GM04503 (cell line): ENCODE data around the gene MAP3K20.
A peak's percentile ranks its signal among the peaks of the same experiment; 100 is the strongest.
"Not testable (repeated sequence)": the region's sequence is repeated elsewhere in the genome, so short reads cannot be mapped to it uniquely, and the experiment has no call there.

Experiments used
- DNase-seq: peaks from one replicate; pipeline ENCODE4 v3.0.0-alpha.2; 2012; ENCODE audit warnings: low read depth

The MAP3K20 gene

GRCh38 chr2:173087793-173088496, 12.3 kb downstream of the MAP3K20 start:
- no peak for DNase-seq

- DNase-seq, result no peak
Observed at GRCh38 chr2:173090276-173090877, 14.7 kb downstream of the MAP3K20 start.

- DNase-seq, result no peak
Observed at GRCh38 chr2:173090973-173091660, 15.5 kb downstream of the MAP3K20 start.

DNA sequence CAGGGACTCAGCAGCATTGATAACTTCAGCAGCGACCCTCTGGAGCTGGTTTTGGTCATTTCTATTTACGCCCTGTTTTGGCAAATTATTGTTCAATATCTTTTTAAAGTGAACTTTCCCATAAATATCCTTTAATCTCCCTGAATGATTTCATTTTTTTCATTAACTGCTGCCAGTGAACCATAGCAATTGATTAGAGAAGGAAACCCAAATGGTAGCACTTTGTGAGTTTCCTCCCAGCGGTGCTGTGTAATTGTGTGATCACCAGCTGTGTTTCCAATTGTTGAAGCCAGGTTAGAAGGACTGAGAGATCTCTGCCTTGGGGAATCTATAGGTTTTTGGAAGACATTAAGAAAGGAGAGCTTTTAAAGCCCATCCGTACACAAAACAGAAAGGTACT, 16.3 kb downstream of the MAP3K20 start:
- DNase-seq, result no peak

DNA sequence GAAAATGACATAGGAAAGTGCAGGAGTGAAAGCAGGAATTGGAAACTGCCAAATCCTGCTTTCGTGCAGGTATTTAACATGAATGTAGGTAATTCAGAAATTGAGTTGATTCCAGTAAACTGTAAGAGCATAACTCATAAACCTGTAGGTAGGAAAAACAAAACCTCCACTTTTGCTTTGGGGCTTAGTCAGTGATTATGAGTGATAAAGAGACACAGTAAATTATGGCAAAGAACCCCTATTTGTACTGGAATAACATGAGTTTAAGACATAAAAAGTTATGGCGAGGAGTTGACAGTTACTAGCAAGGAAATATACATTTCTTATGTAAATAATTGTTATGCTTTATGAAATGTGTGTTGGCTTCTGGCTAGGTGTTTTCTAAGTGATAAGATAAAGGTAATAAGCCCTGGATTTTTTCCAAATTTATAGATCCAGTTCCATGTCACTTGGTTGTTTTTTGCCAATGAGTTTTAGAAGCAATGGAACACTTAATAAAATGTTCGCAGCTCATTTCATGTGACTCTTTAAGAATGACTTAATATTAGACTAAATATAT, 17.3 kb downstream of the MAP3K20 start:
- DNase-seq, result no peak

- DNase-seq, result not testable (repeated sequence)
Observed at GRCh38 chr2:173093617-173094016, 18.0 kb downstream of the MAP3K20 start.

- no peak for DNase-seq
Observed at GRCh38 chr2:173094731-173095130, 19.1 kb downstream of the MAP3K20 start.

- DNase-seq, result no peak
Observed at GRCh38 chr2:173095356-173095755, 19.7 kb downstream of the MAP3K20 start.

DNA sequence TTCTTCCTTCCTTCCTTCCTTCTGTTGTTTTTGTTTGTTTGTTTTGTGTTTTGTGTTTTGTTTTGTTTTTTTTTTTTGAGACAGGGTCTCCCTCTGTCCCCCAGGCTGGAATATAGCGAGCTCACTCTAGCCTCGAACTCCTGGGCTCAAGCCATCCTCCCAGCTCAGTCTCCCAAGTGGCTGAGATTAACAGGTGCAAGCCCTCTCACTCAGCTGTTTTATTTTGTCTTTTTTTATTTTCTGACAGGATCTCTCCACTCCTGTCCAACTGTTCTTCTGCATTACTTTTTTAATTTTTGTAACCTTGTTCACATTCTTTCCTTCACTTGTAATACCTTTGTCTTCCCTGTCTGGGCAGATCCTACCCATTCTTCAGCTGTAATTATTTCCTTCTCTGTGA, 23.6 kb downstream of the MAP3K20 start:
- no peak for DNase-seq

DNA sequence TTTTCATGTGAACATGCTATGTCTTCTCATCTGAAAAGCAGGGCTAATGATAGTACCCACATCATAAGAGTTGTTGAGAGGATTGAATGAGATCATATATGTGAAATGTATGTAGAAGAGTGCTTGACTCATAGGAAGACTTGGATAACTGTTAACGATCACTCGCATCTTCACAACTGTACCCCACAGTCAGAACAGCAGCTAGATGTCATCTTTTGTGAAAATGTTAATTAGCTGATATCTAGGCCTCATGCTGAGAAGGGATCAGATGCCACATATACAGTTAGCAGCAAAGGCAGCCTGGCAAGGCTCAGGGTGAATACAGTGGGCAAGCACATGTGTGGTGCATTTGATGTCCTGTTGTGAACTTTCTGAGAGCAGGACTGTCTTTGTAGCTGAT, 24.2 kb downstream of the MAP3K20 start:
- DNase-seq, result no peak

DNA sequence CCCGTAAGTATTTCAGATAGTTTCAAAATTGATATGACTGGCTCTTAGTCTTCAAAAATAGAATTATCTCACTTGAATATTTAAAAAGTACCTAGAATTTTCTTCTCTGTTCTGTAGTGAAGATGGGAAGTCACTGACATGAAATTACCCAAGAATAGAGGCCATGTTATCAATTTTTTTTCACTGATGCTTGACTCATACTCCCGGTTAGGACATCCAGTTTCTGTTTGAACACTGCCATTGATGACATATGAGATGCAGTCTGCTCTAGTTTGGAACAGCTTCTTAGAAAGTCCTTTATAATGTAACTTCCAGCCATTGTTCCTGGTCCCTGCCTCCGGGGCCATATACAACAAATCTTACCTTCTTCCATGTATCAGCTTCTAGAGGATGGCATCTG, 26.0 kb downstream of the MAP3K20 start:
- no peak for DNase-seq

DNA sequence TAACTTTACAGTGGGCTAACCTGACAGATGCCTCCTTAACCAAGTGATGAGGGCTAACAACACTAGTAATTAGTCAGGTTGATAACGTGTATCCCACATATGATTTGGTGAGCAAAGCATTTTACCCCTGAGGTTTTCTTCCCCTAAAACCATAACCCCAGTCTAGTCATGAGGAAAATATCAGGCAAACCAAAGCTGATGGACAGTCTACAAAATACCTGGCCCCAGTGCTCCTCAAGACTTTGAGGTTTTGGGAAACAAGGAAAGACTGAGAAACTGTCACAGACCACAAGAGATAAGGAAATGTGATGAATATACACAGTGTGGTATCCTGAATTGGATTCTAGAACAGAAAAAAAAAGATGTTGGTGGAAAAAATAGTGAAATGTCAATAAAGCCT, 28.5 kb downstream of the MAP3K20 start:
- DNase-seq, result no peak

GRCh38 chr2:173106959-173107628, 31.4 kb downstream of the MAP3K20 start:
- no peak for DNase-seq

- no peak for DNase-seq
Observed at GRCh38 chr2:173107629-173108022, 32.0 kb downstream of the MAP3K20 start.

- DNase-seq, result peak; percentile 81
Observed at GRCh38 chr2:173109253-173110188, 33.9 kb downstream of the MAP3K20 start.

- DNase-seq, result no peak
Observed at GRCh38 chr2:173117678-173118077, 42.0 kb downstream of the MAP3K20 start.

GRCh38 chr2:173118395-173118794, 42.7 kb downstream of the MAP3K20 start:
- DNase-seq, result no peak

DNA sequence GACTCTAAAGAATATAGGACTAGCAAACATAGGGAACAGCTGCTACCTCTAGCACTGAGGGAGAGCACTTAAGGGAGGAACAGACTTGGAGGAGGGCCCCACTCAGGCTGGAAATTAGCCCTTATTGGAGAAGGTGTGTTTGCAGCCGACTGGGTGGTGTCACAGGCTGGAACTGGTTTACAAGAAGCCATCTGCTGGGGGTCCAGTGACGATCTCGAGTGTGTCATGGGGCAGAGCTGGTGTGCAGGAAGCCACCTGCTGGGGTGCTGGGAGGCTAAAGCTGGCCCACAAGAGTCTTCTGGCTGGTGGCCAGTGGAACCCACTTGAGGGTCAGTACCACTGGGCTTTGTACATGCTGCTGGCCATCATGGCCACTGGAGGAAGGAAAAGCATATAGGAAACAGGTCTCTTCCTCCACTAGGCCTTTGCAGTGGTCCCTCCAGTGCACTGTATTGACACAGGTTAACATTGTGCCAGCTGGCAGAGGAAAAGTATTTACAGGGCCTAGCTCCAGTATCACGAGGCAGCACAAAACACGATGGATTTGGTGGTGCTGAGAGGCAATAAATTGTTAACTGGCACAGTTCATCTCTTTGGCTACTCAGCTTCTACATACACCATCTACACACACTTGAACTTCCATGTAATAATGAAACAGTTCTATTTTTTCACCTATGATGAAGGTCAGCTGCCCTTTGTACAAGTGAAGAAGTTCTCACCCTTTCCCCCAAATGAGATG, 43.6 kb downstream of the MAP3K20 start:
- DNase-seq, result peak; percentile 25

GRCh38 chr2:173119944-173120343, 44.3 kb downstream of the MAP3K20 start:
- no peak for DNase-seq

GRCh38 chr2:173122936-173123335, 47.3 kb downstream of the MAP3K20 start:
- peak; percentile 24 for DNase-seq

- peak; percentile 21 for DNase-seq
Observed at GRCh38 chr2:173124441-173124840, 48.8 kb downstream of the MAP3K20 start.
